GM12801 (cell line): Measurements from ENCODE around the gene RAI14.

Source experiments
- CTCF ChIP-seq: IDR thresholded peaks from one replicate; pipeline ENCODE4 v1.5.1; 2011; ENCODE audit warnings: control low read depth; ENCODE audit not compliant: insufficient read length; ENCODE audit errors: extremely low read depth

RAI14 gene

GRCh38 chr5:34656001-34656699 lies at the start of gene RAI14:
Gene RAI14 (plus strand): TSS chr5:34656328. CDS start chr5:34686920, 30,592 bp downstream.
- TF ChIP-seq CTCF, result no peak

- TF ChIP-seq CTCF, result no peak
These were observed 47.8 kb upstream of the RAI14 start for GRCh38 chr5:34608368-34608767.

DNA sequence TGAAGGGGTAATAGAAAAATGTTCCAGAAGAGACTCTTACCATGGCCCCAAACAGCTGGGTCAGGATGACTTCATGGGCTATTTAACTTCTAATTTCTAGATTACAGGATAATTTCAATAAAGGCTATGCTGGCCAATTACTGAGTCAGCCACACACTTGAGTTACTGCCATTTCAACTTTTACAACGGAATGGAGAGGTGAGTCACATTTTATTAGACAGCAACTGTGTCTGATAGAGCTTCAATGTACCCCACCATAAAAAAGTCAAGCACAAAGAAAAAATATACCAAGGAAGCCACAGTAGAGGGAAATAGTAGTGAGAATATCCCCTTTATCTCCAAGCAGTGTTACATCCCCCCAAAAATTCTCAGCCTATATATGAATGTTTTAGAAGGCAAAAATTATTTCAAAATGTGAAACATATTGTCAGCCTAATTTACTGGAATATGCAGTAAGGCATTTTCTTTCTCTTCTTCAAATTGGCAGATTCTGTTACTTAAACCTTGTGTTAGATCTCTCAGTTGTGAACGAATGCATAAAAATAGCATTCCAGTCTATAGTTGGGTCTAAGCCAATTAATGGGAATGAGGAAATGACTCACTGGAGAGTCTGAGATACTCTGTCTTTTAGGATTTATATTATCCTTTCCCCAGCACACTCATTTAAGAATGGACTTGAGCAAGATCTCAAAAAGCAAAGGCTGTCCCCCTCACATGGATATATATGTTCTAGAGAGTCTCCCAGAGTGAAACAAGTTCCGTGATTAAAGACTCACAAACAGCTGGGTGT lies 47.1 kb upstream of the RAI14 start:
- TF ChIP-seq CTCF, result no peak

DNA sequence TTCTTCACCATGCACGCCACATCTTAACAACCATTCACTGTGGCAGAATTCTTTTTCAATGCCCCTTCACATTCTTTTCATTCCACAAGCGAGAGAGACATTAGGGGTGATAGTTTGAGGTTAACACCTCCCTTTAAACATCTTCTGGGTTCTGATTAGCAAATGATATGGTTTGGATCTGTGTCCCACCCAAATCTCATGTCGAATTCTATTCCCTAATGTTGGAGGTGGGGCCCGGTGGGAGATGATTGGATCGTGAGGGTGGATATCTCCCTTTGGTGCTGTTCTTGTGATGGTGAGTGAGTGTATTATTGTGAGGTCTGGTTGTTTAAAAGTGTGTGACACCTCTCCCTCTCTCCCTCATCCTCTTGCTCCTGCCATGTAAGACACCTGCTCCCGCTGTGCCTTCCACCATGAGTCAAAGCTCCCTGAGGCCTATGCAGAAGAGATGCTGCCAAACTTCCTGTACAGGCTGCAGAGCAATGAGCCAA lies 46.1 kb upstream of the RAI14 start:
- no peak for TF ChIP-seq CTCF

- TF ChIP-seq CTCF, result no peak
These were observed 45.6 kb upstream of the RAI14 start for GRCh38 chr5:34610546-34610945.

DNA sequence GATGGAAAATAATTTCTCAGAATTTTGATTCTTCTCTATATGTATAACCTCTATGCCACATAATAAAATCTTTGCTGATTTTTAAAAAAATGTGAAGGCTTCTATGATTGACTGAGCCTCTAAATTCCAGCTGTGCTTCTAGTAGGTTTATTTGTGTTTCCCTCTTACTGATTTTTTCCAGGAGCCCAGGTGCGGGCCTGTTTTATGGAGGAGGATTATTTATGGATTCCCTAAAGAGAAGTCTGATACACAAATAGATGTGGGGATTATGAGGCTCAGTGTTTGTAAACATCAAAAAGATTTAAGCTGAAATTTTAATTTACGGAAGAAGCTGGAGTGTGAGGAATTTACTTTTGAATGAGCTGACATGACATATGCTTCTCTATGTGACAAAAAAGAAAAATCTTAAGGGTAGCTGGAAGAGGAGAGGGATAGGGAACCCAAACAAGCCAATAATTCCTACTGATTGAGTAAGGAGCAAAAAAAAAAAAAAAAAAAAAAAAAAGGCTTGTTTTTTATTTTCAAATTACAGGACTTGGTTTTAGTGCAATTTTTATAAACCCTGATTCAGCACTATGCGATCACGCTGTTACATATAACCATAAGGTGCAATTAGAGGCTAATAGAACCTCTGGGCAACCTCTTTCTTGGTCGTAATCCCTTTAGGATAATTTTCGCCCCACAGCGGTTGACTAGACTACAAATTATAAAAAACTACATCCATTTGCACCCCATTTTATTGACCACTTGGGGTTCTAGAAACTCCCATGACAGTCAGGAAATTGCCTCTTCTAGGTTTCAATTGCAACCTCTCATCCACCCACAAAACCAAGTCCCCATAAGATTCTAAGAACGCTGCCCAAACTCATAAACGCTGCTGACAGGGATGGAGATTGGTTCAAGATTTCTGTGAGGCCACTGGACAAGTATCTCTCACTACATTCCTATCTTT lies 44.4 kb upstream of the RAI14 start:
- TF ChIP-seq CTCF, result no peak

GRCh38 chr5:34616651-34617050 lies 39.5 kb upstream of the RAI14 start:
- no peak for TF ChIP-seq CTCF
